ENCODE measurements around the gene TAP2. TPM values are rescaled to one million over a fixed set of nuclear protein-coding genes. Genes with fewer than 3 reads are reported as not detected.

The TAP2 gene
- total and polyA plus RNA-seq, 2 donors (not counting 1 experiment from before 2014, with no cell fraction given) = 66.1 to 126 TPM

- H3K4me3 Mint-ChIP-seq = peak within 1 kb of the TSS; percentile 99
- no peaks in the 10 kb centered on the region for H3K27me3 Mint-ChIP-seq
- peak within 1 kb of the TSS; percentile 96 for H3K9ac ChIP-seq (ENCODE audit: low read length)
- peaks cover 68% of the 10 kb centered on the region for H3K79me2 ChIP-seq (ENCODE audit: control insufficient read depth, insufficient read depth, low read length)
- H3K27ac Mint-ChIP-seq = peak within 1 kb of the TSS; percentile 99
- H3K4me1 ChIP-seq (ENCODE audit: control insufficient read depth in 2 of 2, insufficient read depth in 2 of 2, low read length in 2 of 2) = peaks cover 77 to 80% of the 10 kb centered on the region in 2 donors
- intact Hi-C loops (cut with micrococcal nuclease) = loop anchor here (1.0 to 10.0 kb wide), 5 partner anchors 19 to 128 kb away; partner anchors contain the start of genes HLA-DMB, TAP1 and TAP2
- TF ChIP-seq, protein P1, sequence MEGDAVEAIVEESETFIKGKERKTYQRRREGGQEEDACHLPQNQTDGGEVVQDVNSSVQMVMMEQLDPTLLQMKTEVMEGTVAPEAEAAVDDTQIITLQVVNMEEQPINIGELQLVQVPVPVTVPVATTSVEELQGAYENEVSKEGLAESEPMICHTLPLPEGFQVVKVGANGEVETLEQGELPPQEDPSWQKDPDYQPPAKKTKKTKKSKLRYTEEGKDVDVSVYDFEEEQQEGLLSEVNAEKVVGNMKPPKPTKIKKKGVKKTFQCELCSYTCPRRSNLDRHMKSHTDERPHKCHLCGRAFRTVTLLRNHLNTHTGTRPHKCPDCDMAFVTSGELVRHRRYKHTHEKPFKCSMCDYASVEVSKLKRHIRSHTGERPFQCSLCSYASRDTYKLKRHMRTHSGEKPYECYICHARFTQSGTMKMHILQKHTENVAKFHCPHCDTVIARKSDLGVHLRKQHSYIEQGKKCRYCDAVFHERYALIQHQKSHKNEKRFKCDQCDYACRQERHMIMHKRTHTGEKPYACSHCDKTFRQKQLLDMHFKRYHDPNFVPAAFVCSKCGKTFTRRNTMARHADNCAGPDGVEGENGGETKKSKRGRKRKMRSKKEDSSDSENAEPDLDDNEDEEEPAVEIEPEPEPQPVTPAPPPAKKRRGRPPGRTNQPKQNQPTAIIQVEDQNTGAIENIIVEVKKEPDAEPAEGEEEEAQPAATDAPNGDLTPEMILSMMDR (IDR thresholded peaks at IDR 0.05) = no peak
- TF ChIP-seq EZH2 (IDR thresholded peaks at IDR 0.05; ENCODE audit: borderline replicate concordance, insufficient read depth, low read depth, low read length, poor library complexity, severe bottlenecking) = no peak
- WGBS (ENCODE audit: insufficient coverage) = no CpG with 5 or more reads among the region's 3 CpGs
- H4K20me1 ChIP-seq (ENCODE audit: control insufficient read depth, insufficient read depth, low read length, poor library complexity, severe bottlenecking) = peaks cover 17% of the 10 kb centered on the region
- peak within 1 kb of the TSS; percentile 11 for H2AFZ ChIP-seq (ENCODE audit: insufficient read depth, low read depth, low read length, poor library complexity, severe bottlenecking)
- peaks cover 90% of the 10 kb centered on the region for H3K4me1 Mint-ChIP-seq
- ChIA-PET CTCF (interaction anchor here (0.7 to 1.0 kb wide), 6 partner anchors 9 to 51 kb away, joined by 3 to 10 read pairs (median 4); partner anchors contain the start of genes TAP1 and TAP2), POLR2A (interaction anchor here (1.0 kb wide), 4 partner anchors 21 to 136 kb away, joined by 3 to 4 read pairs (median 3); partner anchors contain the start of genes HLA-DMA, PSMB8 and PSMB9)
- peaks cover 9 to 34% of the 10 kb centered on the region in 2 experiments for H3K36me3 ChIP-seq (replicated peaks in 1 of 2; ENCODE audit: control extremely low read depth in 1 of 2, control insufficient read depth in 1 of 2, extremely low read depth in 1 of 2, insufficient read depth in 2 of 2, low read length in 1 of 2)
- H3K27me3 ChIP-seq (replicated peaks in 1 of 4; ENCODE audit: control extremely low read depth in 1 of 4, control insufficient read depth in 3 of 4, insufficient read depth in 4 of 4, low read length in 3 of 4) = no peaks in the 10 kb centered on the region
- H3K9me3 ChIP-seq (ENCODE audit: control extremely low read depth in 1 of 3, control insufficient read depth in 2 of 3, insufficient read depth in 1 of 3, low read length in 2 of 3) = no peaks in the 10 kb centered on the region
- peak within 1 kb of the TSS; percentile 83 for H3K4me2 ChIP-seq (replicated peaks; ENCODE audit: low read depth, low read length, poor library complexity, severe bottlenecking)
- H3K9me3 Mint-ChIP-seq (ENCODE audit: insufficient read depth) = no peaks in the 10 kb centered on the region
- peak; percentile 76 for ATAC-seq (ENCODE audit: low read depth)
- H3K4me3 ChIP-seq (ENCODE audit: control extremely low read depth in 1 of 5, extremely low read depth in 1 of 5, insufficient read depth in 1 of 5, low read depth in 2 of 5, low read length in 4 of 5) = peak within 1 kb of the TSS; percentile 91 to 97 (median 95)
- DNase-seq = peak; percentile 87
- peak within 1 kb of the TSS; percentile 92 to 98 for H3K27ac ChIP-seq (ENCODE audit: low read length in 2 of 2)
Measured at GRCh38 chr6:32816746-32817204, 21.8 kb downstream of the TAP2 start, which contains the start of gene HLA-DOB. Gene HLA-DOB, minus strand, starts transcription at chr6:32817002. Its CDS starts 51 bp downstream, at chr6:32816951.

DNA sequence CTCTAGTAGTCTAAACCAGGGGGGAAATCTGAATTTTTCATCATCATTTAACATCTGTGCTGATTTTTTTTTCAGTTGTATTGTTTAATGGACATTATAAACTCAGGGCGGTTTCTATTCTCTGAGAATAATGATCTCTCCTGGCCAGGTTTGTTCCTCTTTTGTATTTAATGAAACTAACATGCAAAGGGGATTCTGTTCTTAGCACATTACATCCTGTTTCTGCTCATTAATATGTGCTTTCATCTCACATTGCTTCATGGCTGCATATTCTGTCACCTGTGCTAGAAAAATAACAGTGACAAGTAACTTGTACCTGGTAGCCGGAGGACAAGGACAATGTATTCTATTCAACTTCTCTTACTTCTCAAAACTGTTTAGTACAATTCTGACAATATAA is 22.5 kb downstream of the TAP2 start:
- no CpG with 5 or more reads among the region's 2 CpGs for whole genome bisulfite sequencing (ENCODE audit: insufficient coverage)
- peak overlapping the region; percentile 96 for H3K9ac ChIP-seq (ENCODE audit: low read length)
- ChIA-PET CTCF (interaction anchor here (1.8 kb wide), 1 partner anchor 22 kb away, joined by 6 read pairs; the partner anchor contains the start of gene TAP2), POLR2A (interaction anchor here (1.0 kb wide), 1 partner anchor 29 kb away, joined by 5 read pairs; the partner anchor contains the start of gene PSMB8)
- Mint-ChIP-seq H3K27ac (peak overlapping the region; percentile 99), H3K27me3 (no peaks in the 10 kb centered on the region), H3K4me1 (peaks cover 87% of the 10 kb centered on the region), H3K9me3 (ENCODE audit: insufficient read depth) (no peaks in the 10 kb centered on the region), H3K4me3 (peak overlapping the region; percentile 99)
- H3K36me3 ChIP-seq (replicated peaks in 1 of 2; ENCODE audit: control extremely low read depth in 1 of 2, control insufficient read depth in 1 of 2, extremely low read depth in 1 of 2, insufficient read depth in 2 of 2, low read length in 1 of 2) = peaks cover 9 to 36% of the 10 kb centered on the region in 2 experiments
- intact Hi-C loops (cut with micrococcal nuclease) = loop anchor here (1.0 to 10.0 kb wide), 4 partner anchors 19 to 129 kb away; partner anchors contain the start of genes HLA-DMB and TAP2
- TF ChIP-seq, protein P1 (IDR thresholded peaks at IDR 0.05) = no peak
- TF ChIP-seq EZH2 (IDR thresholded peaks at IDR 0.05; ENCODE audit: borderline replicate concordance, insufficient read depth, low read depth, low read length, poor library complexity, severe bottlenecking) = no peak
- no peak overlapping the region for H2AFZ ChIP-seq (ENCODE audit: insufficient read depth, low read depth, low read length, poor library complexity, severe bottlenecking)
- no peaks in the 10 kb centered on the region for H3K27me3 ChIP-seq (replicated peaks in 1 of 4; ENCODE audit: control extremely low read depth in 1 of 4, control insufficient read depth in 3 of 4, insufficient read depth in 4 of 4, low read length in 3 of 4)
- peak overlapping the region; percentile 92 to 98 for H3K27ac ChIP-seq (ENCODE audit: low read length in 2 of 2)
- peak; percentile 81 for DNase-seq
- peak; percentile 74 for ATAC-seq (ENCODE audit: low read depth)
- H3K4me3 ChIP-seq (ENCODE audit: control extremely low read depth in 1 of 5, extremely low read depth in 1 of 5, insufficient read depth in 1 of 5, low read depth in 2 of 5, low read length in 4 of 5) = peak overlapping the region; percentile 91 to 97 (median 95)
- peak overlapping the region; percentile 83 for H3K4me2 ChIP-seq (replicated peaks; ENCODE audit: low read depth, low read length, poor library complexity, severe bottlenecking)
- H3K4me1 ChIP-seq (ENCODE audit: control insufficient read depth in 2 of 2, insufficient read depth in 2 of 2, low read length in 2 of 2) = peaks cover 69 to 72% of the 10 kb centered on the region in 2 donors
- peaks cover 17% of the 10 kb centered on the region for H4K20me1 ChIP-seq (ENCODE audit: control insufficient read depth, insufficient read depth, low read length, poor library complexity, severe bottlenecking)
- H3K79me2 ChIP-seq (ENCODE audit: control insufficient read depth, insufficient read depth, low read length) = peaks cover 68% of the 10 kb centered on the region
- H3K9me3 ChIP-seq (ENCODE audit: control extremely low read depth in 1 of 3, control insufficient read depth in 2 of 3, insufficient read depth in 1 of 3, low read length in 2 of 3) = no peaks in the 10 kb centered on the region
